Smooth muscle cell (in vitro differentiated cells): ENCODE measurements around the gene WWOX. TPM values are rescaled to one million over a fixed set of nuclear protein-coding genes. Genes with fewer than 3 reads are reported as not detected.

Source experiments
- DNase-seq: peaks from one replicate; lab custom pipeline; 2025; ENCODE audit not compliant: unreplicated experiment; lab: John Stamatoyannopoulos, UW
- H2AFZ ChIP-seq: fragments of 200-600 bp; sonication (generic); 2 replicates; pipeline ENCODE4 v1.6.0; 2016; ENCODE audit warnings: antibody characterized with exemption, low read depth, mild to moderate bottlenecking
- H3F3A ChIP-seq: fragments of 200-600 bp; sonication (generic); 2 replicates; pipeline ENCODE4 v1.6.0; 2017; ENCODE audit warnings: antibody characterized with exemption, low read depth
- H3K27ac ChIP-seq: fragments of 200-600 bp; sonication (generic); 2 replicates; pipeline ENCODE4 v1.5.1; 2016; ENCODE audit warnings: low read depth, mild to moderate bottlenecking
- H3K27me3 ChIP-seq: fragments of 200-600 bp; sonication (generic); 2 replicates; pipeline ENCODE4 v1.6.1; 2016; ENCODE audit warnings: low read depth, mild to moderate bottlenecking
- H3K36me3 ChIP-seq: fragments of 200-600 bp; sonication (generic); 2 replicates; pipeline ENCODE4 v1.5.1; 2016; ENCODE audit warnings: low read depth
- H3K4me1 ChIP-seq: fragments of 200-600 bp; sonication (generic); 2 replicates; pipeline ENCODE4 v1.5.1; 2016; ENCODE audit warnings: low read depth
- H3K4me2 ChIP-seq: fragments of 200-600 bp; sonication (generic); 2 replicates; pipeline ENCODE4 v1.6.0; 2016; ENCODE audit warnings: mild to moderate bottlenecking
- H3K4me3 ChIP-seq: fragments of 200-600 bp; sonication (generic); 2 replicates; pipeline ENCODE4 v1.5.1; 2016; ENCODE audit warnings: mild to moderate bottlenecking
- H3K79me2 ChIP-seq: fragments of 200-600 bp; sonication (generic); 2 replicates; pipeline ENCODE4 v1.6.0; 2016; ENCODE audit warnings: low read depth, mild to moderate bottlenecking
- H3K9ac ChIP-seq: fragments of 200-600 bp; sonication (generic); 2 replicates; pipeline ENCODE4 v1.6.0; 2016; ENCODE audit warnings: low read depth
- H3K9me3 ChIP-seq: fragments of 200-600 bp; sonication (generic); replicated peaks from 2 replicates; pipeline ENCODE4 v1.5.1; 2016; ENCODE audit warnings: low read depth
- H4K20me1 ChIP-seq: fragments of 200-600 bp; sonication (generic); 2 replicates; pipeline ENCODE4 v1.6.0; 2016; ENCODE audit warnings: low read depth
- WGBS: methylation state at CpG from one replicate; pipeline ENCODE4 v1.1.7; 2016; ENCODE audit warnings: low lambda C conversion rate; 5-methylcytosine and 5-hydroxymethylcytosine counted together
- polyA plus RNA-seq: library from polyadenylated mRNA; unstranded; fragments of >200 nt; fragmentation: Nextera tagmentation; extraction: Ambion mirVana; gene quantifications from 2 replicates; pipeline ENCODE4 v1.2.1, GENCODE V29; 2016
- total RNA-seq: library from RNA; depleted of rRNA; stranded (reverse); fragments of >200 nt; gene quantifications from 2 replicates; pipeline ENCODE4 v1.2.3, GENCODE V29; 2014
- TF ChIP-seq, protein P1 (sequence below): fragments of 200-600 bp; sonication (generic); IDR thresholded peaks from 2 replicates; pipeline ENCODE4 v1.5.1; 2017; ENCODE audit warnings: borderline replicate concordance, mild to moderate bottlenecking, antibody characterized with exemption; ENCODE audit not compliant: insufficient read depth, poor library complexity, severe bottlenecking

The WWOX gene
- total and polyA plus RNA-seq, 2 experiments from 2014 or later: 7.5 to 14.0 TPM

DNA sequence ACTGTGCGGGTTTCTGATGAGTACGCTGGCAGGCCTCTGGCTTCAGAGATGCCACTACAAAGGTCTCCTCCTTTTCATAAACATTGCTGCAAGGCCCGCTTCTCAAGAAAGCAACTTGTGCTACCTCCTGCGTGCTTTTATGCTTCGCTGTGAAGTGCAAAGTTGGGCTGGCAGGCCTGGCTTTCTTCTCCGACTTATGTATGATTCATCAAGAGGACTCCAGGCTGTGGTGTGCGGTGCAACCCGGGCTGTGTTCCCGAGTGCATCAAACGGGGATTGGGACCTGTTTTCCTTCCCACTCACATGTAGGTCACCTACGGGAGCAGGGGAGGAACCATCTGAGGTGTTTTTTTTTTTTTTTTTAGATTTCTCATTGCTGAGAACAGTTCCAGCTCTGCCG, 534.1 kb downstream of the WWOX start:
- no peaks in the 10 kb centered on the region for H3K79me2 ChIP-seq
- H3K27me3 ChIP-seq: no peaks in the 10 kb centered on the region
- no peaks in the 10 kb centered on the region for H3K9me3 ChIP-seq
- no peak overlapping the region for H3K27ac ChIP-seq
- DNase-seq: no peak
- H3K4me1 ChIP-seq: peaks cover 6% of the 10 kb centered on the region
- H3K4me3 ChIP-seq: no peak overlapping the region
- WGBS: 41% methylated on average over 12 of the region's 12 CpGs
- H2AFZ ChIP-seq: no peak overlapping the region
- H3K9ac ChIP-seq: no peak overlapping the region
- no peaks in the 10 kb centered on the region for H3K36me3 ChIP-seq
- H3K4me2 ChIP-seq: no peak overlapping the region
- H4K20me1 ChIP-seq: no peaks in the 10 kb centered on the region
- H3F3A ChIP-seq: no peaks in the 10 kb centered on the region
- TF ChIP-seq, protein P1, sequence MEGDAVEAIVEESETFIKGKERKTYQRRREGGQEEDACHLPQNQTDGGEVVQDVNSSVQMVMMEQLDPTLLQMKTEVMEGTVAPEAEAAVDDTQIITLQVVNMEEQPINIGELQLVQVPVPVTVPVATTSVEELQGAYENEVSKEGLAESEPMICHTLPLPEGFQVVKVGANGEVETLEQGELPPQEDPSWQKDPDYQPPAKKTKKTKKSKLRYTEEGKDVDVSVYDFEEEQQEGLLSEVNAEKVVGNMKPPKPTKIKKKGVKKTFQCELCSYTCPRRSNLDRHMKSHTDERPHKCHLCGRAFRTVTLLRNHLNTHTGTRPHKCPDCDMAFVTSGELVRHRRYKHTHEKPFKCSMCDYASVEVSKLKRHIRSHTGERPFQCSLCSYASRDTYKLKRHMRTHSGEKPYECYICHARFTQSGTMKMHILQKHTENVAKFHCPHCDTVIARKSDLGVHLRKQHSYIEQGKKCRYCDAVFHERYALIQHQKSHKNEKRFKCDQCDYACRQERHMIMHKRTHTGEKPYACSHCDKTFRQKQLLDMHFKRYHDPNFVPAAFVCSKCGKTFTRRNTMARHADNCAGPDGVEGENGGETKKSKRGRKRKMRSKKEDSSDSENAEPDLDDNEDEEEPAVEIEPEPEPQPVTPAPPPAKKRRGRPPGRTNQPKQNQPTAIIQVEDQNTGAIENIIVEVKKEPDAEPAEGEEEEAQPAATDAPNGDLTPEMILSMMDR: no peak

DNA sequence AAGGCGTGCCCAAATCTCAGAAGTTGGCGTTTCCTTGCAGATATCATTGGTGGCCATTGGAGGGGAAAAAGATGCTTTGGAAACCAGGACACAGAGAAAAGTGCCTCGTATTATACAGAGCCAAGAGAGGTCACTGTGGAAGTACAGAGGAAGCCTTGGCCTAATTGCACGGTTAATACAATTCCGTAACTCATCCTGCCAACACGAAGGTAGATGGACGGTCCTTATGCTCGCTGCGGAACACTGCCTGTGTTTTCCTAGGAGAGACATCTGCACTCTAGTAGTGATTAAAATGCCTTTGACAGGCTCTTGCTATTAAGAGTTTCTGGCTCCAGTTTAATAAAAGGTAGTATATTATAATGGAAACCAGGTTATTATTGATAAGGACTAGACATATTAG, 536.4 kb downstream of the WWOX start:
- TF ChIP-seq, protein P1: no peak
- Histone ChIP-seq H3K9me3 (no peaks in the 10 kb centered on the region), H4K20me1 (no peaks in the 10 kb centered on the region), H3K36me3 (no peaks in the 10 kb centered on the region), H2AFZ (no peak overlapping the region), H3F3A (no peaks in the 10 kb centered on the region), H3K9ac (no peak overlapping the region), H3K79me2 (no peaks in the 10 kb centered on the region), H3K27me3 (no peaks in the 10 kb centered on the region), H3K4me2 (no peak overlapping the region), H3K4me3 (no peak overlapping the region), H3K4me1 (no peaks in the 10 kb centered on the region), H3K27ac (no peak overlapping the region)
- WGBS: 91% methylated on average over 9 of the region's 9 CpGs
- no peak for DNase-seq

DNA sequence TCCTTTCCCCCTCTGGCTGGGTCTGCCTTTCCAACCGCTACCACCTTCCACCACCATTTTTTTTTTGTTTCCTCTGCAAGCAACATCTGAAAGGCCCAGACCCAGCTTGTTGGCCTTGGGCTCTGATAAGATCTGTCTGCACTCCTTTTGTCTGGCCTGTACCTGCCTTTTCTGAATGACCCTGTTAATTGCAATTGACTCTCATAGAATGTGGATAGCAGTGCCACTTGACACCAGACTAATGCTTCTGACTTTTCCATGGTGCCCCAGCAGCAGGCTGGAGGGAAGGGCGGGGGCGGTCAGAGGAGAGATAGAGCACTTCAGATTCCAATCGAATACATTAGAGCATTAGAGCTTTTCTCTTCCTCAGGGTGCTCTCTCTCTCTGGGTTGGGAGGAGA, 538.9 kb downstream of the WWOX start:
- DNase-seq: no peak
- Histone ChIP-seq H3K4me3 (no peak overlapping the region), H4K20me1 (no peaks in the 10 kb centered on the region), H3K79me2 (no peaks in the 10 kb centered on the region), H3K4me2 (no peak overlapping the region), H3K9ac (no peak overlapping the region), H3K9me3 (no peaks in the 10 kb centered on the region), H3K36me3 (no peaks in the 10 kb centered on the region), H3K27ac (no peak overlapping the region), H3K4me1 (peaks cover 14% of the 10 kb centered on the region), H3K27me3 (peaks cover 19% of the 10 kb centered on the region), H2AFZ (no peak overlapping the region), H3F3A (no peaks in the 10 kb centered on the region)
- TF ChIP-seq, protein P1: no peak
- WGBS: 62% methylated on average over 4 of the region's 4 CpGs

DNA sequence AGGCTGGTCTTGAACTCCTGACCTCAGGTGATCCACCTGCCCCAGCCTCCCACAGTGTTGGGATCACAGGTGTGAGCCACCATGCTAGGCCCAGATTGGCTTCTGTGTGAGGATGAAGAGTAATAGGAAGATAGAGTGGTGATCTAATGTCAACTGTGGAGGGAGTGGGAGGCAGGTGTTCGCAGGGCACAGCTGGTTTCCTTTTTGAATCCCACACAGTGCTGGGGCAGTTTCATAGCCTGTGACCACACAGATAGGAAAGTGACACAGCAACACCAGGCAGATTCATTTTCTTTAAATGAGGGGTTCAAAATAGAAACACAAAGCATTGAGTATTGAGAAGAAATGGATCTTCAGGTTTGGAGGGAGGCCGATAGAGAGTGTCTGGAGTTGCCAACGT, 540.3 kb downstream of the WWOX start:
- H3K9me3 ChIP-seq: no peaks in the 10 kb centered on the region
- 93% methylated on average over 3 of the region's 3 CpGs for WGBS

More for the DNA sequence above, 540.3 kb downstream of the WWOX start:
- Histone ChIP-seq H3K79me2 (no peaks in the 10 kb centered on the region), H4K20me1 (no peaks in the 10 kb centered on the region), H3K4me1 (peaks cover 14% of the 10 kb centered on the region), H2AFZ (no peak overlapping the region), H3K27ac (no peak overlapping the region), H3K4me3 (no peak overlapping the region), H3K36me3 (no peaks in the 10 kb centered on the region), H3F3A (no peaks in the 10 kb centered on the region), H3K9ac (no peak overlapping the region), H3K4me2 (no peak overlapping the region), H3K27me3 (peaks cover 19% of the 10 kb centered on the region)
- TF ChIP-seq, protein P1: no peak
- no peak for DNase-seq
